Measurements from ENCODE around the gene FBXL4.

- no peak for TF ChIP-seq CTCF (IDR thresholded peaks at IDR 0.05)
- TF ChIP-seq POLR2A (IDR thresholded peaks at IDR 0.05) = no peak
Measured at GRCh38 chr6:98847416-98847778, 100.3 kb downstream of the FBXL4 start.
